ENCODE results near the gene ALOX15.
"Not testable (repeated sequence)": the region's sequence is repeated elsewhere in the genome, so short reads cannot be mapped to it uniquely, and the experiment has no call there.

ALOX15 gene

GRCh38 chr17:4594406-4594805 lies 47.1 kb downstream of the ALOX15 start:
- Histone ChIP-seq H3K27ac (no peak overlapping the region), H3K4me1 (ENCODE audit: control insufficient read depth in 1 of 2, insufficient read depth in 1 of 2, low read depth in 1 of 2, low read length in 1 of 2) (no peaks in the 10 kb centered on the region), H3K4me3 (ENCODE audit: low read depth in 1 of 2, low read length in 1 of 2) (no peak overlapping the region), H3K27me3 (peaks cover 27% of the 10 kb centered on the region), H3K9me3 (no peaks in the 10 kb centered on the region), H3K36me3 (no peaks in the 10 kb centered on the region)
- no peak for TF ChIP-seq CTCF (IDR thresholded peaks at IDR 0.05)

- no peak overlapping the region for H3K27ac ChIP-seq
- no peaks in the 10 kb centered on the region for H3K9me3 ChIP-seq
- no peak overlapping the region for H3K4me3 ChIP-seq (ENCODE audit: low read depth in 1 of 2, low read length in 1 of 2)
- peaks cover 36% of the 10 kb centered on the region for H3K27me3 ChIP-seq
- no peaks in the 10 kb centered on the region for H3K4me1 ChIP-seq (ENCODE audit: control insufficient read depth in 1 of 2, insufficient read depth in 1 of 2, low read depth in 1 of 2, low read length in 1 of 2)
- no peak for TF ChIP-seq CTCF (IDR thresholded peaks at IDR 0.05)
- H3K36me3 ChIP-seq = no peaks in the 10 kb centered on the region
Observed at GRCh38 chr17:4593021-4593421, 48.5 kb downstream of the ALOX15 start.

GRCh38 chr17:4592240-4593005 lies 49.1 kb downstream of the ALOX15 start:
- Histone ChIP-seq H3K27ac (no peak overlapping the region), H3K9me3 (no peaks in the 10 kb centered on the region), H3K27me3 (peaks cover 42% of the 10 kb centered on the region), H3K4me1 (ENCODE audit: control insufficient read depth in 1 of 2, insufficient read depth in 1 of 2, low read depth in 1 of 2, low read length in 1 of 2) (no peaks in the 10 kb centered on the region), H3K4me3 (ENCODE audit: low read depth in 1 of 2, low read length in 1 of 2) (no peak overlapping the region), H3K36me3 (no peaks in the 10 kb centered on the region)
- no peak for TF ChIP-seq CTCF (IDR thresholded peaks at IDR 0.05)

- no peaks in the 10 kb centered on the region for H3K4me1 ChIP-seq (ENCODE audit: control insufficient read depth in 1 of 2, insufficient read depth in 1 of 2, low read depth in 1 of 2, low read length in 1 of 2)
- no peak overlapping the region for H3K27ac ChIP-seq
- no peak overlapping the region for H3K4me3 ChIP-seq (ENCODE audit: low read depth in 1 of 2, low read length in 1 of 2)
- no peaks in the 10 kb centered on the region for H3K9me3 ChIP-seq
- no peaks in the 10 kb centered on the region for H3K36me3 ChIP-seq
- peaks cover 51% of the 10 kb centered on the region for H3K27me3 ChIP-seq
- TF ChIP-seq CTCF (IDR thresholded peaks at IDR 0.05) = no peak
Observed at GRCh38 chr17:4591529-4591928, 49.9 kb downstream of the ALOX15 start.

- Histone ChIP-seq H3K27ac (no peak overlapping the region), H3K27me3 (peaks cover 56% of the 10 kb centered on the region), H3K4me1 (ENCODE audit: control insufficient read depth in 1 of 2, insufficient read depth in 1 of 2, low read depth in 1 of 2, low read length in 1 of 2) (no peaks in the 10 kb centered on the region), H3K9me3 (no peaks in the 10 kb centered on the region), H3K36me3 (no peaks in the 10 kb centered on the region), H3K4me3 (ENCODE audit: low read depth in 1 of 2, low read length in 1 of 2) (no peak overlapping the region)
- TF ChIP-seq CTCF (IDR thresholded peaks at IDR 0.05) = no peak
Observed at GRCh38 chr17:4590981-4591453, 50.5 kb downstream of the ALOX15 start.

GRCh38 chr17:4590042-4590441 lies 51.4 kb downstream of the ALOX15 start:
- H3K27ac ChIP-seq; H3K4me1 ChIP-seq (ENCODE audit: control insufficient read depth in 1 of 2, insufficient read depth in 1 of 2, low read depth in 1 of 2, low read length in 1 of 2); H3K4me3 ChIP-seq (ENCODE audit: low read depth in 1 of 2, low read length in 1 of 2); H3K9me3 ChIP-seq; H3K36me3 ChIP-seq: not testable (repeated sequence)
- H3K27me3 ChIP-seq = peaks cover 59% of the 10 kb centered on the region

Data from neutrophil (primary cell).